Caco-2 (cell line): Measurements from ENCODE around the gene FBXL7. TPM values are rescaled to one million over a fixed set of nuclear protein-coding genes. Genes with fewer than 3 reads are reported as not detected.

Source experiments
- BruUV-seq: library from RNA; stranded (reverse); fragments of 400-500 nt; replicated peaks from 2 replicates; lab custom pipeline; 2021; lab: Mats Ljungman, UMichigan
- CTCF ChIA-PET: fragments of 300-600 bp; sonication (Branson Sonifier 250); formaldehyde crosslinking; loops from one replicate; lab custom pipeline; 2022; ENCODE audit warnings: antibody characterized with exemption; lab: Charles Lee
- POLR2A ChIA-PET: fragments of 300-600 bp; sonication (Branson Sonifier 250); formaldehyde crosslinking; loops from one replicate; lab custom pipeline; 2022; ENCODE audit warnings: antibody characterized with exemption; lab: Charles Lee
- DNase-seq, 2 experiments: peaks; one replicate each; pipeline versions ENCODE4 v3.0.0 to v3.0.0-alpha.2; 2020 to 2022
- H3K27me3 ChIP-seq: replicated peaks from 2 replicates; pipeline ENCODE4 v1.6.0; 2011; ENCODE audit warnings: low read length; ENCODE audit not compliant: control insufficient read depth, insufficient read depth
- H3K36me3 ChIP-seq: 2 replicates; pipeline ENCODE4 v1.5.1; 2011; ENCODE audit warnings: low read length; ENCODE audit not compliant: control insufficient read depth, insufficient read depth
- H3K4me1 ChIP-seq: fragments of 250-450 bp; sonication (Bioruptor Pico); 2 replicates; pipeline ENCODE4 v1.5.1; 2020; ENCODE audit warnings: mild to moderate bottlenecking
- H3K4me3 ChIP-seq: 2 replicates; pipeline ENCODE4 v1.5.1; 2011; ENCODE audit warnings: low read depth, mild to moderate bottlenecking, control low read depth, low read length
- H3K9me3 ChIP-seq: fragments of 250-450 bp; sonication (Bioruptor Pico); 2 replicates; pipeline ENCODE4 v1.5.1; 2020; ENCODE audit warnings: mild to moderate bottlenecking, moderate library complexity
- H3K27ac Mint-ChIP-seq: one replicate; pipeline ENCODE4 v1.8.0; 2022; ENCODE audit warnings: mixed read lengths; ENCODE audit not compliant: unreplicated experiment
- H3K27me3 Mint-ChIP-seq: one replicate; pipeline ENCODE4 v1.8.0; 2022; ENCODE audit warnings: mixed read lengths; ENCODE audit not compliant: insufficient read depth, unreplicated experiment
- H3K36me3 Mint-ChIP-seq: one replicate; pipeline ENCODE4 v1.8.0; 2022; ENCODE audit warnings: mild to moderate bottlenecking, mixed read lengths; ENCODE audit not compliant: insufficient read depth, unreplicated experiment
- H3K4me1 Mint-ChIP-seq: one replicate; pipeline ENCODE4 v1.8.0; 2022; ENCODE audit warnings: low read depth, mixed read lengths; ENCODE audit not compliant: unreplicated experiment
- H3K4me3 Mint-ChIP-seq: one replicate; pipeline ENCODE4 v1.8.0; 2022; ENCODE audit warnings: mild to moderate bottlenecking, moderate library complexity, mixed read lengths; ENCODE audit not compliant: unreplicated experiment
- H3K9me3 Mint-ChIP-seq: one replicate; pipeline ENCODE4 v1.8.0; 2022; ENCODE audit warnings: mixed read lengths; ENCODE audit not compliant: unreplicated experiment
- intact Hi-C: fragments of 100-400 bp; cut with micrococcal nuclease; formaldehyde crosslinking; loops from one replicate; pipeline ENCODE4 v1.10.0; 2022; ENCODE audit not compliant: unreplicated experiment
- total RNA-seq: library from RNA; stranded (reverse); gene quantifications from 2 replicates; pipeline ENCODE4 v1.2.3, GENCODE V29; 2022
- TF ChIP-seq, protein P1 (sequence below), 2 experiments: fragments of 200-600 bp in 1 of 2; IDR thresholded peaks; 1 replicate in 1 of 2; 2 replicates in 1 of 2; pipeline versions ENCODE4 v1.5.1 to v1.8.0; 2011 to 2022; ENCODE audit warnings: antibody characterized with exemption in 1 of 2, control low read depth in 1 of 2, inconsistent platforms in 1 of 2, low read depth in 1 of 2, low read length in 1 of 2, mild to moderate bottlenecking in 1 of 2, moderate library complexity in 1 of 2; ENCODE audit not compliant: insufficient read depth in 1 of 2, severe bottlenecking in 1 of 2, unreplicated experiment in 1 of 2

Gene FBXL7
- total RNA-seq, 1 experiment from 2014 or later: not detected

DNA sequence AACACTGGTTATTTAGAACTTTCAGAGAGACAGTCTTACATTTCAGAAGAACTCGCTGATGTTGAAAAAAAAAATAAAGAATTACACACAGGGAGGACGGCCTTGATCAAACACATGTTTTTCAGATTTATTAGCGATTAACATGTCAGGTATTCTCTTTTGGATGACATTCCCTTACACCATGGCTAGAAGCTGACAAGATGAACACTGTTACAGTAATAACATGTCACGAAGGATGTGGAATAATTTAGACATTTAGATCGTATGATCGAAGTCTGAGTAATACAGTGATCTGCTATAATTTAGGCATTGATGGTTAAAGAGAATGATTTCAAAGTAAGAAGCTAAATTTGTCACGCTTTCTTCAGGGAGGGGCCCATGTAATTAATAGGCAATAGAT lies 24.6 kb upstream of the FBXL7 start:
- no peaks in the 10 kb centered on the region for H3K36me3 Mint-ChIP-seq
- TF ChIP-seq, protein P1, sequence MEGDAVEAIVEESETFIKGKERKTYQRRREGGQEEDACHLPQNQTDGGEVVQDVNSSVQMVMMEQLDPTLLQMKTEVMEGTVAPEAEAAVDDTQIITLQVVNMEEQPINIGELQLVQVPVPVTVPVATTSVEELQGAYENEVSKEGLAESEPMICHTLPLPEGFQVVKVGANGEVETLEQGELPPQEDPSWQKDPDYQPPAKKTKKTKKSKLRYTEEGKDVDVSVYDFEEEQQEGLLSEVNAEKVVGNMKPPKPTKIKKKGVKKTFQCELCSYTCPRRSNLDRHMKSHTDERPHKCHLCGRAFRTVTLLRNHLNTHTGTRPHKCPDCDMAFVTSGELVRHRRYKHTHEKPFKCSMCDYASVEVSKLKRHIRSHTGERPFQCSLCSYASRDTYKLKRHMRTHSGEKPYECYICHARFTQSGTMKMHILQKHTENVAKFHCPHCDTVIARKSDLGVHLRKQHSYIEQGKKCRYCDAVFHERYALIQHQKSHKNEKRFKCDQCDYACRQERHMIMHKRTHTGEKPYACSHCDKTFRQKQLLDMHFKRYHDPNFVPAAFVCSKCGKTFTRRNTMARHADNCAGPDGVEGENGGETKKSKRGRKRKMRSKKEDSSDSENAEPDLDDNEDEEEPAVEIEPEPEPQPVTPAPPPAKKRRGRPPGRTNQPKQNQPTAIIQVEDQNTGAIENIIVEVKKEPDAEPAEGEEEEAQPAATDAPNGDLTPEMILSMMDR (IDR thresholded peaks at IDR 0.05; ENCODE audit: insufficient read depth in 1 of 2, low read depth in 1 of 2, low read length in 1 of 2, severe bottlenecking in 1 of 2, unreplicated experiment in 1 of 2): no peak
- H3K4me1 ChIP-seq: no peaks in the 10 kb centered on the region
- no peaks in the 10 kb centered on the region for H3K36me3 ChIP-seq
- H3K27me3 Mint-ChIP-seq: peaks cover 2% of the 10 kb centered on the region
- no peak overlapping the region for H3K4me3 Mint-ChIP-seq
- H3K27ac Mint-ChIP-seq: no peak overlapping the region
- intact Hi-C loops: no loop called here
- no TSS peak for BruUV-seq
- no peak overlapping the region for H3K4me3 ChIP-seq
- POLR2A ChIA-PET: no interaction called here
- H3K4me1 Mint-ChIP-seq: no peaks in the 10 kb centered on the region
- CTCF ChIA-PET: no interaction called here
- no peaks in the 10 kb centered on the region for H3K9me3 Mint-ChIP-seq
- H3K27me3 ChIP-seq: no peaks in the 10 kb centered on the region
- no peak for DNase-seq
- H3K9me3 ChIP-seq: no peaks in the 10 kb centered on the region

DNA sequence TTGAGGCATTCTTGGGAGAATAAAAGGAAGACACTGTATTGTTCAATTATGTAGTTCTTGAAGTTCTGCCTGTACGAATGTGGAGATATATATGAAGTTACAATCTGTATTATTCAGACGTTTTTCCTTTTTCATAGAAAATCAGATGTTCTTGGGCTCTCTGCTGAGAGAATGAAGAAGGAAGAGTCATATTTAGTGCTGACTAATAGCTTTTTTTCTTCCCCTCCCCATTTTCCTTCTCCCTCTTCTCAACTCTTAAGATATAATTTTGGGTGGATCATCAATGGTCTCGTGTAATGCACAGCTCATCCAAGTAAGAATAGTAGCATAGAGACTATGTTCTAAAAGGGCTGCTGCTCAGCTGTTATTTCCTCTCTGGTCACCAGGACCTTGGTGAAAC lies 23.0 kb upstream of the FBXL7 start:
- ChIA-PET POLR2A (no interaction called here), CTCF (no interaction called here)
- Histone ChIP-seq H3K36me3 (no peaks in the 10 kb centered on the region), H3K9me3 (no peaks in the 10 kb centered on the region), H3K4me1 (no peaks in the 10 kb centered on the region), H3K4me3 (no peak overlapping the region), H3K27me3 (no peaks in the 10 kb centered on the region)
- intact Hi-C loops: no loop called here
- H3K27ac Mint-ChIP-seq: no peak overlapping the region
- no peaks in the 10 kb centered on the region for H3K36me3 Mint-ChIP-seq
- BruUV-seq: no TSS peak
- peaks cover 2% of the 10 kb centered on the region for H3K27me3 Mint-ChIP-seq
- DNase-seq: no peak
- no peaks in the 10 kb centered on the region for H3K9me3 Mint-ChIP-seq
- TF ChIP-seq, protein P1 (IDR thresholded peaks at IDR 0.05; ENCODE audit: insufficient read depth in 1 of 2, low read depth in 1 of 2, low read length in 1 of 2, severe bottlenecking in 1 of 2, unreplicated experiment in 1 of 2): no peak
- H3K4me3 Mint-ChIP-seq: no peak overlapping the region
- no peaks in the 10 kb centered on the region for H3K4me1 Mint-ChIP-seq

DNA sequence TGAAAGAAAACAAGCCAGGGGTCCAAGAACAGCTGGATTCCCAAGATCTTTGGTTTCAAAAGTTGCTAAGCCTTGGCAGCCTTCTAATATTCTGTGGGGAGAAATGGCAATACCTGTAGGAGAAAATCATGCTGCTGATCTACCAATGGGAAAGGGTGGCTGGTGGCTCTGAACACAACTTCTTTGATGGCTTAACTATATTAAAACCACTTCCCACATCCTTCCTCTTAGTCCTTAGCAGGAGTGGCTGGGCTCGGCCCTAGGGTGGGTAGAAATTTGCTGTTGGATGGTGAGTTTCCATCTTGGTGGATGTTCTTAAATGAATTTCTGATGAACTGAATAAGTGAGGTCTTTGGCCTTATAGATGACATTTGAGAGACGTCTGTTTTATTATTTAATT lies 19.5 kb upstream of the FBXL7 start:
- Histone ChIP-seq H3K4me3 (no peak overlapping the region), H3K27me3 (no peaks in the 10 kb centered on the region), H3K36me3 (no peaks in the 10 kb centered on the region), H3K4me1 (no peaks in the 10 kb centered on the region), H3K9me3 (no peaks in the 10 kb centered on the region)
- Mint-ChIP-seq H3K27ac (no peak overlapping the region), H3K27me3 (peaks cover 2% of the 10 kb centered on the region), H3K36me3 (no peaks in the 10 kb centered on the region), H3K4me1 (no peaks in the 10 kb centered on the region), H3K9me3 (no peaks in the 10 kb centered on the region), H3K4me3 (no peak overlapping the region)
- BruUV-seq: no TSS peak
- TF ChIP-seq, protein P1 (IDR thresholded peaks at IDR 0.05; ENCODE audit: insufficient read depth in 1 of 2, low read depth in 1 of 2, low read length in 1 of 2, severe bottlenecking in 1 of 2, unreplicated experiment in 1 of 2): no peak
- intact Hi-C loops: no loop called here
- DNase-seq: no peak
- CTCF ChIA-PET: no interaction called here
- POLR2A ChIA-PET: no interaction called here
